PC-3 (cell line): ENCODE data around the gene DPF1.

ENCODE experiments used
- EZH2 ChIP-seq: fragments of 300-600 bp; sonication (generic); IDR thresholded peaks from one replicate; pipeline ENCODE4 v1.6.1; 2017; ENCODE audit warnings: antibody characterized with exemption, mild to moderate bottlenecking, low read length; ENCODE audit not compliant: unreplicated experiment
- TF ChIP-seq, protein P1 (sequence below): fragments of 300-600 bp; sonication (generic); conservative IDR thresholded peaks from 2 replicates; pipeline ENCODE4 v1.5.1; 2017; ENCODE audit warnings: antibody characterized with exemption, low read depth, mild to moderate bottlenecking, low read length

GRCh38 chr19:38173291-38174041 lies 50.6 kb downstream of the DPF1 start:
- TF ChIP-seq, protein P1, sequence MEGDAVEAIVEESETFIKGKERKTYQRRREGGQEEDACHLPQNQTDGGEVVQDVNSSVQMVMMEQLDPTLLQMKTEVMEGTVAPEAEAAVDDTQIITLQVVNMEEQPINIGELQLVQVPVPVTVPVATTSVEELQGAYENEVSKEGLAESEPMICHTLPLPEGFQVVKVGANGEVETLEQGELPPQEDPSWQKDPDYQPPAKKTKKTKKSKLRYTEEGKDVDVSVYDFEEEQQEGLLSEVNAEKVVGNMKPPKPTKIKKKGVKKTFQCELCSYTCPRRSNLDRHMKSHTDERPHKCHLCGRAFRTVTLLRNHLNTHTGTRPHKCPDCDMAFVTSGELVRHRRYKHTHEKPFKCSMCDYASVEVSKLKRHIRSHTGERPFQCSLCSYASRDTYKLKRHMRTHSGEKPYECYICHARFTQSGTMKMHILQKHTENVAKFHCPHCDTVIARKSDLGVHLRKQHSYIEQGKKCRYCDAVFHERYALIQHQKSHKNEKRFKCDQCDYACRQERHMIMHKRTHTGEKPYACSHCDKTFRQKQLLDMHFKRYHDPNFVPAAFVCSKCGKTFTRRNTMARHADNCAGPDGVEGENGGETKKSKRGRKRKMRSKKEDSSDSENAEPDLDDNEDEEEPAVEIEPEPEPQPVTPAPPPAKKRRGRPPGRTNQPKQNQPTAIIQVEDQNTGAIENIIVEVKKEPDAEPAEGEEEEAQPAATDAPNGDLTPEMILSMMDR = no peak
- TF ChIP-seq EZH2 = no peak
